Measurements from ENCODE around the gene CD47. TPM values are rescaled to one million over a fixed set of nuclear protein-coding genes. Genes with fewer than 3 reads are reported as not detected.

CD47 gene
- total RNA-seq, 1 experiment from 2014 or later = 63.6 TPM

DNA sequence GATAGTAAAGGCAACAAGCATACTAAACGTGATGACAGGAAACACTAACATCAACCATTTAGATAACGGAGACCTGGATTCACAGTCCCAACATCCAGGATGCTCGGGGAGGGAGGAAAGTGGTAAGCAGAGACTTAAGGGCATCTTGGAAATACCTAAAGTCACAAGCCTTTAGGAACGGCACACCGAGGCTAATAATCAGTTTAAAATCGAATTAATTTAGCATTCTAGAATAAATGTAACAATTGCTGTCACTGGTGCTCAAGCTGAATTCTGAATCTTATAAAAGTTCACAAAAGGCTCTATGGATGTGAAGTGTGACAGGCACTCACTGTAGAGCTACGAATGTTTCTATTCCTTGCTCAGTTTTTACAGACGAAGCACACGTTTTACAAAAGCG is 1.3 kb downstream of the CD47 start:
- no peaks in the 10 kb centered on the region for H3F3A ChIP-seq (ENCODE audit: low read length, unreplicated experiment)
- H4K20me1 ChIP-seq (ENCODE audit: low read length) = no peaks in the 10 kb centered on the region
- H3K9me2 ChIP-seq (replicated peaks; ENCODE audit: low read length) = no peaks in the 10 kb centered on the region
- H3K27me3 ChIP-seq (ENCODE audit: low read length) = no peaks in the 10 kb centered on the region
- peak overlapping the region; percentile 96 for H3K4me3 ChIP-seq (ENCODE audit: low read length)
- POLR2A ChIA-PET (ENCODE audit: unreplicated experiment) = interaction anchor here (0.7 kb wide), 1 partner anchor 42 kb away, joined by 5 read pairs; no protein-coding TSS in a partner anchor
- DNase-seq (peak; percentile 29), ATAC-seq (no peak)
- no peak overlapping the region for H3K27ac ChIP-seq (ENCODE audit: low read length)
- BruUV-seq (replicated peaks) = no TSS peak
- CTCF ChIA-PET = interaction anchor here (0.5 to 0.6 kb wide), 3 partner anchors 42 to 348 kb away, joined by 3 to 9 read pairs (median 6); no protein-coding TSS in a partner anchor
- H3K4me1 ChIP-seq (ENCODE audit: insufficient read depth, low read length) = peaks cover 15% of the 10 kb centered on the region; the same call in 1 of the 2 replicates
- intact Hi-C loops (cut with micrococcal nuclease) = loop anchor here (2.0 to 5.0 kb wide), 3 partner anchors 88 to 162 kb away; no protein-coding TSS in a partner anchor
- TF ChIP-seq, protein P1, sequence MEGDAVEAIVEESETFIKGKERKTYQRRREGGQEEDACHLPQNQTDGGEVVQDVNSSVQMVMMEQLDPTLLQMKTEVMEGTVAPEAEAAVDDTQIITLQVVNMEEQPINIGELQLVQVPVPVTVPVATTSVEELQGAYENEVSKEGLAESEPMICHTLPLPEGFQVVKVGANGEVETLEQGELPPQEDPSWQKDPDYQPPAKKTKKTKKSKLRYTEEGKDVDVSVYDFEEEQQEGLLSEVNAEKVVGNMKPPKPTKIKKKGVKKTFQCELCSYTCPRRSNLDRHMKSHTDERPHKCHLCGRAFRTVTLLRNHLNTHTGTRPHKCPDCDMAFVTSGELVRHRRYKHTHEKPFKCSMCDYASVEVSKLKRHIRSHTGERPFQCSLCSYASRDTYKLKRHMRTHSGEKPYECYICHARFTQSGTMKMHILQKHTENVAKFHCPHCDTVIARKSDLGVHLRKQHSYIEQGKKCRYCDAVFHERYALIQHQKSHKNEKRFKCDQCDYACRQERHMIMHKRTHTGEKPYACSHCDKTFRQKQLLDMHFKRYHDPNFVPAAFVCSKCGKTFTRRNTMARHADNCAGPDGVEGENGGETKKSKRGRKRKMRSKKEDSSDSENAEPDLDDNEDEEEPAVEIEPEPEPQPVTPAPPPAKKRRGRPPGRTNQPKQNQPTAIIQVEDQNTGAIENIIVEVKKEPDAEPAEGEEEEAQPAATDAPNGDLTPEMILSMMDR (conservative IDR thresholded peaks at IDR 0.05; ENCODE audit: low read depth, low read length) = no peak
- no peak for TF ChIP-seq EZH2phosphoT487 (IDR thresholded peaks at IDR 0.05; ENCODE audit: borderline replicate concordance, low read length)
- TF ChIP-seq EZH2 (IDR thresholded peaks at IDR 0.05; ENCODE audit: low read length, unreplicated experiment) = no peak
- H3K9ac ChIP-seq (ENCODE audit: low read length) = peak overlapping the region; percentile 79
- H3K9me3 ChIP-seq (ENCODE audit: low read length) = no peaks in the 10 kb centered on the region
- peak overlapping the region; percentile 87 for H2AFZ ChIP-seq (ENCODE audit: low read length)
- no peaks in the 10 kb centered on the region for H3K36me3 ChIP-seq (ENCODE audit: low read depth, low read length)
- peak overlapping the region; percentile 83 for H3K4me2 ChIP-seq (ENCODE audit: low read length)
- H3K79me2 ChIP-seq (ENCODE audit: low read length) = peaks cover 61% of the 10 kb centered on the region

DNA sequence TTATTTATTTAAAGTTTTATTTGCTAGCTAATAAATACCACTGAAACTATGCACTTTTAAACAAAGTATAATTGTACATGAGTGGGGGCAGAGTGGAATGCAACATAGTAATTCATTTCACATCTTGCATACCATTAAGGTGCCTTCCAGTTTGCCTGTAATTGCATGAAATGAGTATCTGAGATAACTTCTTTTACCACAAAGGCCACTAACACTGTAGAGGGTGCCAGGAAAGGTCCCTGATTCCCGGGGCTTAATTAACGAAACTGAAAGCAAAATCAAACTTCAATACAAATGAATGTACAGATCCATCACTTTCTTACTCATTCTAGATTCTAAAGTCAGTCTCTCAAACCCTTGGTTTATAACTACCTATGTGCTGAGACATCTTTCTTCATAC is 2.1 kb downstream of the CD47 start:
- no peak overlapping the region for H3K27ac ChIP-seq (ENCODE audit: low read length)
- H3K9me2 ChIP-seq (replicated peaks; ENCODE audit: low read length) = no peaks in the 10 kb centered on the region
- POLR2A ChIA-PET (ENCODE audit: unreplicated experiment) = interaction anchor here (0.5 kb wide), 1 partner anchor 12 kb away, joined by 4 read pairs; no protein-coding TSS in a partner anchor
- no peaks in the 10 kb centered on the region for H3K9me3 ChIP-seq (ENCODE audit: low read length)
- H4K20me1 ChIP-seq (ENCODE audit: low read length) = no peaks in the 10 kb centered on the region
- peak overlapping the region; percentile 79 for H3K9ac ChIP-seq (ENCODE audit: low read length)
- H3K79me2 ChIP-seq (ENCODE audit: low read length) = peaks cover 69% of the 10 kb centered on the region
- intact Hi-C loops (cut with micrococcal nuclease) = loop anchor here (1.0 to 5.0 kb wide), 4 partner anchors 43 to 161 kb away; no protein-coding TSS in a partner anchor
- BruUV-seq (replicated peaks) = no TSS peak
- no peak overlapping the region for H2AFZ ChIP-seq (ENCODE audit: low read length)
- H3K27me3 ChIP-seq (ENCODE audit: low read length) = no peaks in the 10 kb centered on the region
- TF ChIP-seq, protein P1 (conservative IDR thresholded peaks at IDR 0.05; ENCODE audit: low read depth, low read length) = no peak
- TF ChIP-seq EZH2 (IDR thresholded peaks at IDR 0.05; ENCODE audit: low read length, unreplicated experiment) (no peak), EZH2phosphoT487 (IDR thresholded peaks at IDR 0.05; ENCODE audit: borderline replicate concordance, low read length) (no peak)
- peak; percentile 32 for DNase-seq
- no peaks in the 10 kb centered on the region for H3K36me3 ChIP-seq (ENCODE audit: low read depth, low read length)
- CTCF ChIA-PET = no interaction called here
- H3K4me3 ChIP-seq (ENCODE audit: low read length) = peak overlapping the region; percentile 96
- peaks cover 15% of the 10 kb centered on the region; the same call in 1 of the 2 replicates for H3K4me1 ChIP-seq (ENCODE audit: insufficient read depth, low read length)
- H3F3A ChIP-seq (ENCODE audit: low read length, unreplicated experiment) = no peaks in the 10 kb centered on the region
- ATAC-seq = peak; percentile 3
- peak overlapping the region; percentile 83 for H3K4me2 ChIP-seq (ENCODE audit: low read length)

DNA sequence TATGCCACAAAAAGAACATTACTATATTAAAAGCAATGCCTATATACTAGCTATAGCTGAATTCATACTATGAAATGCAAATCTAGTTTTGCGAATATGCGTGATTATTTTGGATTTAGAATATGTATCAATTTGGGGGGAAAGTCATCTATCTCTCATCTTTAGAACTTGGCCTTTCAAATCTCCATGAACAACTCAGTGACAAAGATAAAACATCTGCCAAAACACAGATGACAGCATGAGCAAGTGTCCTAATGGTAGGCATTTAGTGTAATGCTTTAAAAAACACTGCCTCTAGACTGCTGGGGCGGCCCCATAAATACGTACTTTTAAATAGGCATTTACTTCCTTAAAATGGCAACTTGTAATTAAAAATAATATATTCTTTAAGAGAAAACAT is 2.7 kb downstream of the CD47 start:
- ChIA-PET POLR2A (ENCODE audit: unreplicated experiment) (interaction anchor here (0.5 kb wide), 1 partner anchor 12 kb away, joined by 4 read pairs; no protein-coding TSS in a partner anchor), CTCF (no interaction called here)
- Histone ChIP-seq H3F3A (ENCODE audit: low read length, unreplicated experiment) (no peaks in the 10 kb centered on the region), H4K20me1 (ENCODE audit: low read length) (no peaks in the 10 kb centered on the region), H3K4me1 (ENCODE audit: insufficient read depth, low read length) (peaks cover 15% of the 10 kb centered on the region; the same call in 1 of the 2 replicates), H3K9me3 (ENCODE audit: low read length) (no peaks in the 10 kb centered on the region), H2AFZ (ENCODE audit: low read length) (peak overlapping the region; percentile 18; the same call in 1 of the 2 replicates), H3K79me2 (ENCODE audit: low read length) (peaks cover 75% of the 10 kb centered on the region), H3K4me2 (ENCODE audit: low read length) (peak overlapping the region; percentile 83), H3K9me2 (replicated peaks; ENCODE audit: low read length) (no peaks in the 10 kb centered on the region), H3K36me3 (ENCODE audit: low read depth, low read length) (no peaks in the 10 kb centered on the region), H3K4me3 (ENCODE audit: low read length) (peak overlapping the region; percentile 96), H3K27ac (ENCODE audit: low read length) (no peak overlapping the region), H3K9ac (ENCODE audit: low read length) (peak overlapping the region; percentile 79; the same call in 1 of the 2 replicates), H3K27me3 (ENCODE audit: low read length) (no peaks in the 10 kb centered on the region)
- TF ChIP-seq, protein P1 (conservative IDR thresholded peaks at IDR 0.05; ENCODE audit: low read depth, low read length) = no peak
- TF ChIP-seq EZH2phosphoT487 (IDR thresholded peaks at IDR 0.05; ENCODE audit: borderline replicate concordance, low read length) (no peak), EZH2 (IDR thresholded peaks at IDR 0.05; ENCODE audit: low read length, unreplicated experiment) (no peak)
- peak; percentile 21 for DNase-seq
- ATAC-seq = no peak
- intact Hi-C loops (cut with micrococcal nuclease) = loop anchor here (1.0 to 5.0 kb wide), 4 partner anchors 43 to 161 kb away; no protein-coding TSS in a partner anchor
- BruUV-seq (replicated peaks) = no TSS peak

Data from PC-3 (cell line).